ENCODE results near the gene ABHD6.
A peak's percentile ranks its signal among the peaks of the same experiment; 100 is the strongest.

Gene ABHD6

GRCh38 chr3:58305882-58306711 lies 68.5 kb downstream of the ABHD6 start, which contains the start of the genes HTD2 and RPP14 (continued):
- TF ChIP-seq ZNF530 (tag by site-specific recombination; IDR thresholded peaks at IDR 0.05; ENCODE audit: low read depth): no peak
- TF ChIP-seq ZNF350 (tag by site-specific recombination; IDR thresholded peaks at IDR 0.05): no peak
- no peak for TF ChIP-seq ZNF521 (tag by site-specific recombination; IDR thresholded peaks at IDR 0.05)
- no peak for TF ChIP-seq ZNF677 (tag by site-specific recombination; IDR thresholded peaks at IDR 0.05)
- no peak for TF ChIP-seq ZNF175 (tag by site-specific recombination; IDR thresholded peaks at IDR 0.05)
- TF ChIP-seq PRDM2 (tag by site-specific recombination; IDR thresholded peaks at IDR 0.05; ENCODE audit: borderline replicate concordance): no peak
- no peak for TF ChIP-seq HOXA7 (CRISPR knock-in tag; IDR thresholded peaks at IDR 0.05; ENCODE audit: borderline replicate concordance)
- no peak for TF ChIP-seq OVOL3 (tag by site-specific recombination; IDR thresholded peaks at IDR 0.05)
- TF ChIP-seq ZXDB (tag by site-specific recombination; IDR thresholded peaks at IDR 0.05): peak; percentile 81
- no peak for TF ChIP-seq ZNF292 (tag by site-specific recombination; IDR thresholded peaks at IDR 0.05; ENCODE audit: borderline replicate concordance, low read depth)
- TF ChIP-seq ZNF776 (tag by site-specific recombination; IDR thresholded peaks at IDR 0.05; ENCODE audit: borderline replicate concordance): no peak
- peak; percentile 61; the same call in 1 of the 2 replicates for TF ChIP-seq ZNF10 (tag by site-specific recombination; IDR thresholded peaks at IDR 0.05)
- TF ChIP-seq ZNF133 (tag by site-specific recombination; IDR thresholded peaks at IDR 0.05): peak; percentile 14; the same call in 1 of the 2 replicates
- no peak for TF ChIP-seq ZSCAN23 (tag by site-specific recombination; IDR thresholded peaks at IDR 0.05)
- no peak for TF ChIP-seq KLF10 (tag by site-specific recombination; IDR thresholded peaks at IDR 0.05)
- TF ChIP-seq ZNF239 (tag by site-specific recombination; IDR thresholded peaks at IDR 0.05): no peak
- no peak for TF ChIP-seq ZNF221 (tag by site-specific recombination; IDR thresholded peaks at IDR 0.05; ENCODE audit: borderline replicate concordance)
- no peak for TF ChIP-seq ZNF513 (tag by site-specific recombination; IDR thresholded peaks at IDR 0.05)
- no peak for TF ChIP-seq ZNF514 (tag by site-specific recombination; IDR thresholded peaks at IDR 0.05)
- TF ChIP-seq ZEB2 (tag by site-specific recombination; IDR thresholded peaks at IDR 0.05): peak; percentile 65
- TF ChIP-seq, protein P1, sequence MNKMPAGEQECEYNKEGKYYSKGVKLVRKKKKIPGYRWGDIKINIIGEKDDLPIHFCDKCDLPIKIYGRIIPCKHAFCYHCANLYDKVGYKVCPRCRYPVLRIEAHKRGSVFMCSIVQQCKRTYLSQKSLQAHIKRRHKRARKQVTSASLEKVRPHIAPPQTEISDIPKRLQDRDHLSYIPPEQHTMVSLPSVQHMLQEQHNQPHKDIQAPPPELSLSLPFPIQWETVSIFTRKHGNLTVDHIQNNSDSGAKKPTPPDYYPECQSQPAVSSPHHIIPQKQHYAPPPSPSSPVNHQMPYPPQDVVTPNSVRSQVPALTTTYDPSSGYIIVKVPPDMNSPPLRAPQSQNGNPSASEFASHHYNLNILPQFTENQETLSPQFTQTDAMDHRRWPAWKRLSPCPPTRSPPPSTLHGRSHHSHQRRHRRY (tag by site-specific recombination; IDR thresholded peaks at IDR 0.05): no peak
- peak; percentile 91 for TF ChIP-seq KLF8 (tag by site-specific recombination; IDR thresholded peaks at IDR 0.05)
- no peak for TF ChIP-seq FEZF1 (tag by site-specific recombination; IDR thresholded peaks at IDR 0.05)
- peak; percentile 23; the same call in 1 of the 2 replicates for TF ChIP-seq ZIC2 (tag by site-specific recombination; IDR thresholded peaks at IDR 0.05)
- no peak for TF ChIP-seq ZNF473 (tag by site-specific recombination; IDR thresholded peaks at IDR 0.05)
- peak; percentile 85 for TF ChIP-seq SP2 (tag by site-specific recombination; IDR thresholded peaks at IDR 0.05)
- TF ChIP-seq, protein P2, sequence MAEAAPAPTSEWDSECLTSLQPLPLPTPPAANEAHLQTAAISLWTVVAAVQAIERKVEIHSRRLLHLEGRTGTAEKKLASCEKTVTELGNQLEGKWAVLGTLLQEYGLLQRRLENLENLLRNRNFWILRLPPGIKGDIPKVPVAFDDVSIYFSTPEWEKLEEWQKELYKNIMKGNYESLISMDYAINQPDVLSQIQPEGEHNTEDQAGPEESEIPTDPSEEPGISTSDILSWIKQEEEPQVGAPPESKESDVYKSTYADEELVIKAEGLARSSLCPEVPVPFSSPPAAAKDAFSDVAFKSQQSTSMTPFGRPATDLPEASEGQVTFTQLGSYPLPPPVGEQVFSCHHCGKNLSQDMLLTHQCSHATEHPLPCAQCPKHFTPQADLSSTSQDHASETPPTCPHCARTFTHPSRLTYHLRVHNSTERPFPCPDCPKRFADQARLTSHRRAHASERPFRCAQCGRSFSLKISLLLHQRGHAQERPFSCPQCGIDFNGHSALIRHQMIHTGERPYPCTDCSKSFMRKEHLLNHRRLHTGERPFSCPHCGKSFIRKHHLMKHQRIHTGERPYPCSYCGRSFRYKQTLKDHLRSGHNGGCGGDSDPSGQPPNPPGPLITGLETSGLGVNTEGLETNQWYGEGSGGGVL (tag by site-specific recombination; IDR thresholded peaks at IDR 0.05): peak; percentile 26; the same call in 1 of the 2 replicates
- TF ChIP-seq, protein P3, sequence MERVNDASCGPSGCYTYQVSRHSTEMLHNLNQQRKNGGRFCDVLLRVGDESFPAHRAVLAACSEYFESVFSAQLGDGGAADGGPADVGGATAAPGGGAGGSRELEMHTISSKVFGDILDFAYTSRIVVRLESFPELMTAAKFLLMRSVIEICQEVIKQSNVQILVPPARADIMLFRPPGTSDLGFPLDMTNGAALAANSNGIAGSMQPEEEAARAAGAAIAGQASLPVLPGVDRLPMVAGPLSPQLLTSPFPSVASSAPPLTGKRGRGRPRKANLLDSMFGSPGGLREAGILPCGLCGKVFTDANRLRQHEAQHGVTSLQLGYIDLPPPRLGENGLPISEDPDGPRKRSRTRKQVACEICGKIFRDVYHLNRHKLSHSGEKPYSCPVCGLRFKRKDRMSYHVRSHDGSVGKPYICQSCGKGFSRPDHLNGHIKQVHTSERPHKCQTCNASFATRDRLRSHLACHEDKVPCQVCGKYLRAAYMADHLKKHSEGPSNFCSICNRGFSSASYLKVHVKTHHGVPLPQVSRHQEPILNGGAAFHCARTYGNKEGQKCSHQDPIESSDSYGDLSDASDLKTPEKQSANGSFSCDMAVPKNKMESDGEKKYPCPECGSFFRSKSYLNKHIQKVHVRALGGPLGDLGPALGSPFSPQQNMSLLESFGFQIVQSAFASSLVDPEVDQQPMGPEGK (tag by site-specific recombination; IDR thresholded peaks at IDR 0.05): no peak

Measured in HEK293 (cell line).